HepG2 (cell line): Measurements from ENCODE around the gene CARD9. TPM values are rescaled to one million over a fixed set of nuclear protein-coding genes. Genes with fewer than 3 reads are reported as not detected.

Source experiments
- ATAC-seq: fragments of 200-7000 bp; cut with Tn5 transposase; 3 replicates; pipeline ENCODE4 v1.9.1; 2020; ENCODE audit warnings: mild to moderate bottlenecking, moderate library complexity
- BruUV-seq: library from RNA; stranded (reverse); fragments of 400-500 nt; replicated peaks from 2 replicates; lab custom pipeline; 2021; lab: Mats Ljungman, UMichigan
- CTCF ChIA-PET: fragments of 300-600 bp; formaldehyde crosslinking; extraction: SDS; loops from one replicate; lab custom pipeline; 2021; ENCODE audit warnings: low total read pairs, inconsistent platforms, low intra/inter-chr PET ratio; lab: Yijun Ruan, JAX
- POLR2A ChIA-PET: fragments of 350-600 bp; sonication (Branson Sonifier 250); formaldehyde crosslinking; loops from one replicate; lab custom pipeline; 2020; ENCODE audit warnings: antibody characterized with exemption, inconsistent platforms; lab: Yijun Ruan, JAX
- DNase-seq: peaks from one replicate; pipeline ENCODE4 v3.0.0-alpha.2; 2015; ENCODE audit warnings: low spot score
- FAIRE-seq: peaks from 3 replicates; lab custom pipeline; 2011; peaks lifted over from hg19 to GRCh38; lab: Jason Lieb, UNC
- H2AFZ ChIP-seq: one replicate; pipeline ENCODE4 v1.6.1; 2011; ENCODE audit warnings: low read length, inconsistent platforms
- H3K27ac ChIP-seq: fragments of 300-600 bp; 3 replicates; pipeline ENCODE4 v1.8.0; 2011; ENCODE audit warnings: mixed run types, mild to moderate bottlenecking, mixed read lengths, low read length, inconsistent platforms; ENCODE audit not compliant: insufficient read depth; ENCODE audit errors: extremely low read length
- H3K27me3 ChIP-seq, 2 experiments: fragments of 200-600 bp in 1 of 2; 2 replicates in 1 of 2; 3 replicates in 1 of 2; pipeline versions ENCODE4 v1.6.0 to v1.8.0; 2011; ENCODE audit warnings: low read length in 2 of 2, mild to moderate bottlenecking in 2 of 2, moderate library complexity in 2 of 2, inconsistent platforms in 1 of 2; ENCODE audit not compliant: insufficient read depth in 2 of 2, control insufficient read depth in 1 of 2
- H3K36me3 ChIP-seq, 2 experiments: fragments of 200-600 bp in 1 of 2; replicated peaks in 1 of 2; 2 replicates in 1 of 2; 3 replicates in 1 of 2; pipeline versions ENCODE4 v1.5.1 to v1.8.0; 2011; ENCODE audit warnings: low read length in 2 of 2, inconsistent platforms in 1 of 2; ENCODE audit not compliant: insufficient read depth in 2 of 2, control insufficient read depth in 1 of 2
- H3K4me1 ChIP-seq: 2 replicates; pipeline ENCODE4 v1.5.1; 2012; ENCODE audit warnings: low read length, inconsistent platforms; ENCODE audit not compliant: insufficient read depth
- H3K4me2 ChIP-seq: 2 replicates; pipeline ENCODE4 v1.6.0; 2011; ENCODE audit warnings: low read depth, low read length, inconsistent platforms
- H3K4me3 ChIP-seq, 3 experiments: fragments of 200-600 bp in 1 of 3; sonication (generic), shearing (Covaris generic) in 1 of 3; replicated peaks in 1 of 3; 2 replicates each; pipeline ENCODE4 v1.5.1; 2011 to 2016; ENCODE audit warnings: low read length in 3 of 3, inconsistent platforms in 2 of 3, low read depth in 2 of 3, mild to moderate bottlenecking in 2 of 3, control low read depth in 1 of 3, mixed read lengths in 1 of 3; ENCODE audit not compliant: insufficient read depth in 1 of 3
- H3K79me2 ChIP-seq: one replicate; pipeline ENCODE4 v1.6.1; 2011; ENCODE audit warnings: low read length, inconsistent platforms; ENCODE audit not compliant: insufficient read depth
- H3K9ac ChIP-seq: 2 replicates; pipeline ENCODE4 v1.6.0; 2011; ENCODE audit warnings: mild to moderate bottlenecking, low read depth, low read length, inconsistent platforms; ENCODE audit not compliant: insufficient read depth
- H3K9me3 ChIP-seq: 2 replicates; pipeline ENCODE4 v1.5.1; 2012; ENCODE audit warnings: mild to moderate bottlenecking, low read length
- H4K20me1 ChIP-seq: 2 replicates; pipeline ENCODE4 v1.6.0; 2011; ENCODE audit warnings: inconsistent platforms, mild to moderate bottlenecking, low read length, moderate library complexity; ENCODE audit not compliant: insufficient read depth
- AHR ChIP-seq: IDR thresholded peaks from 2 replicates; pipeline ENCODE4 v1.6.1; 2018; ENCODE audit warnings: missing genetic modification reagents, missing compliant biosample characterization
- BCLAF1 ChIP-seq: fragments of 450-650 bp; IDR thresholded peaks from 2 replicates; pipeline ENCODE4 v1.6.1; 2017; ENCODE audit warnings: mild to moderate bottlenecking
- FOXC1 ChIP-seq: sonication (generic); formaldehyde crosslinking; IDR thresholded peaks from 2 replicates; pipeline ENCODE4 v1.8.0; 2022; ENCODE audit warnings: mild to moderate bottlenecking, missing genetic modification reagents, borderline replicate concordance
- GZF1 ChIP-seq: sonication (generic); formaldehyde crosslinking; IDR thresholded peaks from 2 replicates; pipeline ENCODE4 v1.5.1; 2020; ENCODE audit warnings: mild to moderate bottlenecking, missing genetic modification reagents
- MBD4 ChIP-seq: IDR thresholded peaks from 2 replicates; pipeline ENCODE4 v1.6.1; 2012; ENCODE audit warnings: low read length, inconsistent platforms, borderline replicate concordance
- PAXIP1 ChIP-seq: sonication (generic); formaldehyde crosslinking; conservative IDR thresholded peaks from 2 replicates; pipeline ENCODE4 v1.4.0; 2020; ENCODE audit warnings: mild to moderate bottlenecking, missing genetic modification reagents, moderate library complexity
- RBAK ChIP-seq: sonication (generic); formaldehyde crosslinking; IDR thresholded peaks from 2 replicates; pipeline ENCODE4 v1.5.1; 2020; ENCODE audit warnings: mild to moderate bottlenecking, missing genetic modification reagents
- RBFOX2 ChIP-seq: fragments of 200-400 bp; formaldehyde crosslinking; IDR thresholded peaks from 2 replicates; pipeline ENCODE4 v1.6.1; 2017; ENCODE audit warnings: low read depth, mild to moderate bottlenecking, low read length
- RBM39 ChIP-seq: fragments of 200-400 bp; formaldehyde crosslinking; IDR thresholded peaks from one replicate; pipeline ENCODE4 v1.6.1; 2018; ENCODE audit warnings: antibody characterized with exemption, mild to moderate bottlenecking, low read depth, low read length; ENCODE audit not compliant: poor library complexity, severe bottlenecking
- SP4 ChIP-seq: sonication (generic); formaldehyde crosslinking; IDR thresholded peaks from 2 replicates; pipeline ENCODE4 v1.8.1; 2023; ENCODE audit warnings: mild to moderate bottlenecking, missing genetic modification reagents
- UBTF ChIP-seq: sonication (generic); formaldehyde crosslinking; IDR thresholded peaks from 2 replicates; pipeline ENCODE4 v1.4.0; 2020; ENCODE audit warnings: mild to moderate bottlenecking, missing genetic modification reagents
- ZNF136 ChIP-seq: sonication (generic); formaldehyde crosslinking; IDR thresholded peaks from 2 replicates; pipeline ENCODE4 v1.8.1; 2022; ENCODE audit warnings: low read depth, mild to moderate bottlenecking, moderate library complexity, missing genetic modification reagents
- ZNF207 ChIP-seq: fragments of 450-650 bp; IDR thresholded peaks from 2 replicates; pipeline ENCODE4 v1.6.1; 2016; ENCODE audit warnings: antibody characterized with exemption, borderline replicate concordance
- ZNF274 ChIP-seq: sonication (generic); formaldehyde crosslinking; IDR thresholded peaks from 2 replicates; pipeline ENCODE4 v1.5.1; 2020; ENCODE audit warnings: mild to moderate bottlenecking, missing genetic modification reagents
- ZNF317 ChIP-seq: sonication (generic); formaldehyde crosslinking; IDR thresholded peaks from 2 replicates; pipeline ENCODE4 v1.5.0; 2020; ENCODE audit warnings: mild to moderate bottlenecking, missing genetic modification reagents
- WGBS: methylation state at CpG from one replicate; pipeline ENCODE4 v1.1.6; 2017; ENCODE audit warnings: low lambda C conversion rate; 5-methylcytosine and 5-hydroxymethylcytosine counted together
- in situ Hi-C: cut with HindIII; loops from 2 replicates; pipeline ENCODE4 v1.10.0; 2017; ENCODE audit warnings: low pct_unique_long_range_greater_than_20kb; ENCODE audit not compliant: extremely low pct_ligation_motif_present
- intact Hi-C: fragments of 100-400 bp; cut with micrococcal nuclease; formaldehyde crosslinking; loops from one replicate; pipeline ENCODE4 v1.10.0; 2022; ENCODE audit not compliant: unreplicated experiment
- polyA plus RNA-seq, 8 experiments: library from polyadenylated mRNA; depleted of rRNA in 3 of 8; stranded (reverse) in 7 of 8; unstranded in 1 of 8; fragments of >200 nt; fragmentation: Illumina TruSeq in 4 of 8; extraction: Trizol in 4 of 8; gene quantifications; 2 replicates each; pipeline versions ENCODE4 v1.2.1 to v1.2.3, GENCODE V29; 2011 to 2016; ENCODE audit warnings: low read depth in 4 of 8, missing spikeins in 1 of 8, mixed read lengths in 1 of 8; ENCODE audit not compliant: insufficient read depth in 1 of 8
- total RNA-seq, 5 experiments: library from RNA; depleted of rRNA; stranded (reverse); fragments of >200 nt; fragmentation: Illumina TruSeq; extraction: Trizol; gene quantifications; 2 replicates each; pipeline ENCODE4 v1.2.3, GENCODE V29; 2016; ENCODE audit warnings: low read depth in 1 of 5

The CARD9 gene
- total and polyA plus RNA-seq, 2 of the 13 experiments (the other 11 are each of a cell fraction or from before 2014, with no cell fraction given) = 3.3 to 7.4 TPM

GRCh38 chr9:136346157-136346481, 27.4 kb downstream of the CARD9 start:
- Histone ChIP-seq H3K4me3 (peak overlapping the region; percentile 47 to 78 (median 47)), H3K36me3 (no peaks in the 10 kb centered on the region), H3K27me3 (peaks cover 0 to 9% of the 10 kb centered on the region in 2 experiments; a peak in 2 of 5 replicates), H3K27ac (no peak overlapping the region), H3K4me2 (peak overlapping the region; percentile 95), H2AFZ (no peak overlapping the region), H3K9me3 (no peaks in the 10 kb centered on the region), H4K20me1 (no peaks in the 10 kb centered on the region), H3K79me2 (no peaks in the 10 kb centered on the region), H3K9ac (peak overlapping the region; percentile 57; the same call in 1 of the 2 replicates), H3K4me1 (peaks cover 45% of the 10 kb centered on the region)
- WGBS = 19% methylated on average over 3 of the region's 10 CpGs
- in situ Hi-C loops (loop anchor here (25.0 kb wide), 1 partner anchor 291 kb away; no protein-coding TSS in a partner anchor), intact Hi-C loops (no loop called here)
- ChIA-PET POLR2A (interaction anchor here (0.8 to 2.9 kb wide), 9 partner anchors 9 to 96 kb away, joined by 3 to 73 read pairs (median 6); partner anchors contain the start of genes CARD9 and DNLZ), CTCF (interaction anchor here (1.8 to 2.0 kb wide), 2 partner anchors 17 to 54 kb away, joined by 6 to 13 read pairs; partner anchors contain the start of genes DNLZ and SNAPC4)
- DNase-seq (no peak), FAIRE-seq (no peak), ATAC-seq (peak; percentile 5)
- BruUV-seq = no TSS peak
- TF ChIP-seq MBD4 (no peak), RBAK (peak; percentile 38; the same call in 1 of the 2 replicates), GZF1 (CRISPR knock-in tag) (no peak), ZNF136 (CRISPR knock-in tag) (no peak), ZNF317 (0 out of 2 replicates have a peak, but pooled peaks have one; percentile 9), ZNF207 (no peak), FOXC1 (no peak), AHR (CRISPR knock-in tag) (no peak), UBTF (CRISPR knock-in tag) (peak; percentile 6; the same call in 1 of the 2 replicates), RBM39 (no peak), PAXIP1 (0 out of 2 replicates have a peak, but pooled peaks have one; percentile 5), RBFOX2 (no peak; the same call in 1 of the 2 replicates), ZNF274 (CRISPR knock-in tag) (no peak), BCLAF1 (no peak), SP4 (CRISPR knock-in tag) (0 out of 2 replicates have a peak, but pooled peaks have one; percentile 2)
